Keratinocyte (primary cell): ENCODE data around the gene CSRP3. TPM values are rescaled to one million over a fixed set of nuclear protein-coding genes. Genes with fewer than 3 reads are reported as not detected.
"Not testable (repeated sequence)": the region's sequence is repeated elsewhere in the genome, so short reads cannot be mapped to it uniquely, and the experiment has no call there.

Experiments used
- DNase-seq: peaks from one replicate; pipeline ENCODE4 v3.0.0-alpha.2; 2011; ENCODE audit warnings: low read depth, missing footprints, low spot score
- FAIRE-seq: peaks from 2 replicates; lab custom pipeline; 2011; peaks lifted over from hg19 to GRCh38; lab: Jason Lieb, UNC
- H2AFZ ChIP-seq: 2 replicates; pipeline ENCODE4 v1.6.0; 2012; ENCODE audit warnings: low read length, control low read depth, inconsistent platforms; ENCODE audit not compliant: control insufficient read depth
- H3K27ac ChIP-seq: 2 replicates; pipeline ENCODE4 v1.5.1; 2011; ENCODE audit warnings: low read length; ENCODE audit not compliant: control insufficient read depth, insufficient read depth
- H3K27me3 ChIP-seq: 3 replicates; pipeline ENCODE4 v1.6.0; 2011; ENCODE audit warnings: low read length; ENCODE audit not compliant: control insufficient read depth, insufficient read depth; ENCODE audit errors: extremely low read depth
- H3K36me3 ChIP-seq, 2 experiments: 2 replicates in 1 of 2; 3 replicates in 1 of 2; pipeline ENCODE4 v1.5.1; 2011; ENCODE audit warnings: low read length in 2 of 2, mild to moderate bottlenecking in 1 of 2; ENCODE audit not compliant: control insufficient read depth in 2 of 2, insufficient read depth in 2 of 2; ENCODE audit errors: extremely low read depth in 1 of 2
- H3K4me1 ChIP-seq: 3 replicates; pipeline ENCODE4 v1.5.1; 2011; ENCODE audit warnings: low read length; ENCODE audit not compliant: control insufficient read depth, insufficient read depth; ENCODE audit errors: extremely low read depth
- H3K4me2 ChIP-seq: 3 replicates; pipeline ENCODE4 v1.6.0; 2011; ENCODE audit warnings: low read depth, low read length; ENCODE audit not compliant: control insufficient read depth, insufficient read depth; ENCODE audit errors: extremely low read depth
- H3K4me3 ChIP-seq, 3 experiments: fragments of 200-600 bp in 1 of 3; sonication (generic) in 1 of 3; 2 replicates in 2 of 3; 3 replicates in 1 of 3; pipeline ENCODE4 v1.5.1; 2011 to 2016; ENCODE audit warnings: low read length in 3 of 3, mild to moderate bottlenecking in 3 of 3, control low read depth in 2 of 3, inconsistent platforms in 1 of 3, low read depth in 1 of 3, mixed read lengths in 1 of 3, mixed run types in 1 of 3, moderate library complexity in 1 of 3; ENCODE audit not compliant: control insufficient read depth in 2 of 3, insufficient read depth in 2 of 3; ENCODE audit errors: extremely low read depth in 1 of 3
- H3K79me2 ChIP-seq: 2 replicates; pipeline ENCODE4 v1.6.0; 2012; ENCODE audit warnings: low read length; ENCODE audit not compliant: control insufficient read depth, insufficient read depth
- H3K9ac ChIP-seq: 3 replicates; pipeline ENCODE4 v1.6.0; 2011; ENCODE audit warnings: low read length; ENCODE audit not compliant: control insufficient read depth, insufficient read depth; ENCODE audit errors: extremely low read depth
- H3K9me1 ChIP-seq: 3 replicates; pipeline ENCODE4 v1.6.0; 2011; ENCODE audit warnings: low read length; ENCODE audit not compliant: control insufficient read depth, insufficient read depth; ENCODE audit errors: extremely low read depth
- H3K9me3 ChIP-seq: 2 replicates; pipeline ENCODE4 v1.5.1; 2012; ENCODE audit warnings: low read depth, low read length; ENCODE audit not compliant: control insufficient read depth
- H4K20me1 ChIP-seq: 3 replicates; pipeline ENCODE4 v1.6.0; 2011; ENCODE audit warnings: low read length; ENCODE audit not compliant: control insufficient read depth, insufficient read depth; ENCODE audit errors: extremely low read depth
- CTCF ChIP-seq, 3 experiments: IDR thresholded peaks in 1 of 3; conservative IDR thresholded peaks in 1 of 3; optimal IDR thresholded peaks in 1 of 3; 2 replicates in 2 of 3; 3 replicates in 1 of 3; pipeline versions ENCODE3 to v1.5.1; 2011; ENCODE audit warnings: low read length in 3 of 3, mild to moderate bottlenecking in 3 of 3, moderate library complexity in 2 of 3, control low read depth in 1 of 3, inconsistent platforms in 1 of 3; ENCODE audit not compliant: insufficient read depth in 2 of 3; ENCODE audit errors: extremely low read depth in 1 of 3
- EZH2 ChIP-seq: IDR thresholded peaks from one replicate; pipeline ENCODE4 v1.6.1; 2012; ENCODE audit warnings: inconsistent platforms, mild to moderate bottlenecking, low read length, moderate library complexity
- dilution Hi-C: fragments of 300-500 bp; cut with MboI; formaldehyde crosslinking; loops from one replicate; pipeline ENCODE4 v1.7.0; 2020; ENCODE audit warnings: low sequenced_read_pairs; ENCODE audit not compliant: extremely low pct_ligation_motif_present
- polyA plus RNA-seq, 5 experiments: library from polyadenylated mRNA; depleted of rRNA in 3 of 5; stranded (reverse) in 3 of 5; stranded (forward) in 1 of 5; unstranded in 1 of 5; fragments of >200 nt; gene quantifications; 1 replicate in 1 of 5; 2 replicates in 3 of 5; 3 replicates in 1 of 5; pipeline versions ENCODE4 v1.2.1 to v1.2.3, GENCODE V29; 2011 to 2012; ENCODE audit warnings: missing spikeins in 2 of 5, low read depth in 1 of 5, low replicate concordance in 1 of 5

The CSRP3 gene
- polyA plus RNA-seq, 1 donor (not counting 4 experiments of a cell fraction or from before 2014, with no cell fraction given) = not detected

DNA sequence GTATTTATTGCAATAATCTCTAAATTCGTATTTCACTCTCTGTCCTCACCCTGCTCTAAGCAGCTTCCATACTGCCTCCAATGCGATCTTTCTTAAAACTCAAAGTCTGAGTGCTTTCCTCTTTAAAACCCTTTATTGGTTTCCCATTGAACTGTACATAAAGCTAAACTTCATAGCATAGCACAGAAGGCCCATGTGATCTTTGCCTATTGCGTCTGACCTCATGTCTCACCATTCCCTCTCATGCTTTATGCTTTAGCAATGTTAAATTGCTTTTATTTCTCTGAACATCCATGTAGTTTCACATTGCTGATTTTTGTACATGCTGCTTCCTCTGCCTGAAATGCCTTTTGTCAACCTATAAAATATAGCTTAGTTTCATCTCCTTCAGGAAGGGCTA lies 56.5 kb downstream of the CSRP3 start:
- DNase-seq (no peak), FAIRE-seq (no peak)
- Histone ChIP-seq H3K9me3 (no peaks in the 10 kb centered on the region), H3K4me3 (no peak overlapping the region), H3K36me3 (peaks cover 1 to 2% of the 10 kb centered on the region in 2 experiments), H3K27me3 (no peaks in the 10 kb centered on the region), H3K9me1 (no peaks in the 10 kb centered on the region), H3K4me1 (no peaks in the 10 kb centered on the region), H2AFZ (no peak overlapping the region), H3K79me2 (no peaks in the 10 kb centered on the region), H3K27ac (no peak overlapping the region), H4K20me1 (no peaks in the 10 kb centered on the region), H3K4me2 (no peak overlapping the region), H3K9ac (no peak overlapping the region)
- TF ChIP-seq EZH2 (no peak), CTCF (optimal IDR thresholded peaks at IDR 0.05 in 1 of 3, IDR thresholded peaks at IDR 0.05 in 1 of 3, conservative IDR thresholded peaks at IDR 0.05 in 1 of 3; ENCODE audit: extremely low read depth in 1 of 3, insufficient read depth in 2 of 3, low read length in 3 of 3) (no peak)
- dilution Hi-C loops = no loop called here

GRCh38 chr11:19136884-19137283 lies 64.9 kb downstream of the CSRP3 start:
- DNase-seq, H3K27me3 ChIP-seq, H3K4me3 ChIP-seq, H3K4me2 ChIP-seq, H4K20me1 ChIP-seq, dilution Hi-C loops, H3K4me1 ChIP-seq, H3K36me3 ChIP-seq, FAIRE-seq, H3K27ac ChIP-seq, H3K79me2 ChIP-seq, H3K9ac ChIP-seq, H2AFZ ChIP-seq, H3K9me1 ChIP-seq, H3K9me3 ChIP-seq: not testable (repeated sequence)

DNA sequence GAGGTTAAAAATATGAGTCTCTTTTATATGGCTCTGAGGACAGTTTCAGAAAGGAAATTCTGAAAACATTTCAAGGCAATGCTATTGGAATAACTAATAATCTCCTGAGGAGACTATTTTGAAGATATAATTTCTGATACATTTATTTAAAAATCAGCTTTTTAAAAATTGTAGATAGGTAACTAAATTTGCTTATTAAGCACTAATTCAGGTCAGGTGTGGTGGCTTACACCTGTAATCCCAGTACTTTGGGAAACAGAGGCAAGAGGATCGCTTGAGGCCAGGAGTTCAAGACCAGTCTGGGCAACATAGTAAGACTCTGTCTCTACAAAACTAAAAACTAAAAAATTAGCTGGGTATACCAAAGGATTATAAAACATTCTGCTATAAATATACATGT lies 67.8 kb downstream of the CSRP3 start:
- Histone ChIP-seq H3K36me3 (no peaks in the 10 kb centered on the region), H3K9me1 (no peaks in the 10 kb centered on the region), H3K27me3 (no peaks in the 10 kb centered on the region), H3K4me2 (no peak overlapping the region), H2AFZ (no peak overlapping the region), H3K4me3 (no peak overlapping the region), H3K9me3 (no peaks in the 10 kb centered on the region), H3K4me1 (no peaks in the 10 kb centered on the region), H3K9ac (no peak overlapping the region), H3K79me2 (peaks cover 6% of the 10 kb centered on the region), H4K20me1 (no peaks in the 10 kb centered on the region), H3K27ac (no peak overlapping the region)
- dilution Hi-C loops = no loop called here
- no peak for DNase-seq
- TF ChIP-seq EZH2 (no peak), CTCF (optimal IDR thresholded peaks at IDR 0.05 in 1 of 3, IDR thresholded peaks at IDR 0.05 in 1 of 3, conservative IDR thresholded peaks at IDR 0.05 in 1 of 3; ENCODE audit: extremely low read depth in 1 of 3, insufficient read depth in 2 of 3, low read length in 3 of 3) (no peak)
- no peak for FAIRE-seq
